ENCODE measurements around the gene TREM2. TPM values are rescaled to one million over a fixed set of nuclear protein-coding genes. Genes with fewer than 3 reads are reported as not detected.
"Not testable (repeated sequence)": the region's sequence is repeated elsewhere in the genome, so short reads cannot be mapped to it uniquely, and the experiment has no call there.

TREM2 gene
- total RNA-seq, 1 donor = not detected

- no peak for TF ChIP-seq CTCF (IDR thresholded peaks at IDR 0.05; ENCODE audit: insufficient read depth, low read depth, low read length)
- DNase-seq (ENCODE audit: low read depth) = no peak
- no peak overlapping the region for H3K4me3 ChIP-seq (ENCODE audit: low read depth, low read length)
These were observed 43.4 kb downstream of the TREM2 start for GRCh38 chr6:41119508-41119907.

- DNase-seq (ENCODE audit: low read depth); H3K4me3 ChIP-seq (ENCODE audit: low read depth, low read length): not testable (repeated sequence)
These were observed 47.9 kb downstream of the TREM2 start for GRCh38 chr6:41115027-41115426.

GRCh38 chr6:41111017-41111416 lies 51.9 kb downstream of the TREM2 start:
- no peak for DNase-seq (ENCODE audit: low read depth)
- no peak overlapping the region for H3K4me3 ChIP-seq (ENCODE audit: low read depth, low read length)
- no peak for TF ChIP-seq CTCF (IDR thresholded peaks at IDR 0.05; ENCODE audit: insufficient read depth, low read depth, low read length)

Other genes with a start within 250 kb of the TREM2 start
- gene UNC5CL, start 123.9 kb downstream of the TREM2 start, total RNA-seq = under 0.01 TPM in 2 replicates
- gene TSPO2, start 120.6 kb downstream of the TREM2 start, total RNA-seq = not detected in 2 replicates
- not detected in 2 replicates for gene APOBEC2, start 109.9 kb downstream of the TREM2 start, total RNA-seq
- gene OARD1, start 90.8 kb downstream of the TREM2 start, total RNA-seq = 3.2 and 4.7 TPM in 2 replicates
- 7.7 and 10.4 TPM in 2 replicates for gene NFYA, start 90.1 kb downstream of the TREM2 start, total RNA-seq
- gene TREML1, start 8.8 kb downstream of the TREM2 start, total RNA-seq = not detected in 2 replicates
- not detected in 2 replicates for gene TREML2, start 38.0 kb upstream of the TREM2 start, total RNA-seq
- gene TREML4, start 65.2 kb upstream of the TREM2 start, total RNA-seq = not detected in 2 replicates
- gene TREM1, start 123.6 kb upstream of the TREM2 start, total RNA-seq = not detected in 2 replicates
- gene NCR2, start 172.5 kb upstream of the TREM2 start, total RNA-seq = not detected in 2 replicates

Measured in fibroblast of villous mesenchyme (primary cell).